ENCODE results near the gene CDC42EP4. TPM values are rescaled to one million over a fixed set of nuclear protein-coding genes. Genes with fewer than 3 reads are reported as not detected.

Gene CDC42EP4
- total and polyA plus RNA-seq, 9 of the 15 experiments (the other 6 are each of a cell fraction or from before 2014, with no cell fraction given), result 0.65 to 20.8 (median 12.3) TPM

DNA sequence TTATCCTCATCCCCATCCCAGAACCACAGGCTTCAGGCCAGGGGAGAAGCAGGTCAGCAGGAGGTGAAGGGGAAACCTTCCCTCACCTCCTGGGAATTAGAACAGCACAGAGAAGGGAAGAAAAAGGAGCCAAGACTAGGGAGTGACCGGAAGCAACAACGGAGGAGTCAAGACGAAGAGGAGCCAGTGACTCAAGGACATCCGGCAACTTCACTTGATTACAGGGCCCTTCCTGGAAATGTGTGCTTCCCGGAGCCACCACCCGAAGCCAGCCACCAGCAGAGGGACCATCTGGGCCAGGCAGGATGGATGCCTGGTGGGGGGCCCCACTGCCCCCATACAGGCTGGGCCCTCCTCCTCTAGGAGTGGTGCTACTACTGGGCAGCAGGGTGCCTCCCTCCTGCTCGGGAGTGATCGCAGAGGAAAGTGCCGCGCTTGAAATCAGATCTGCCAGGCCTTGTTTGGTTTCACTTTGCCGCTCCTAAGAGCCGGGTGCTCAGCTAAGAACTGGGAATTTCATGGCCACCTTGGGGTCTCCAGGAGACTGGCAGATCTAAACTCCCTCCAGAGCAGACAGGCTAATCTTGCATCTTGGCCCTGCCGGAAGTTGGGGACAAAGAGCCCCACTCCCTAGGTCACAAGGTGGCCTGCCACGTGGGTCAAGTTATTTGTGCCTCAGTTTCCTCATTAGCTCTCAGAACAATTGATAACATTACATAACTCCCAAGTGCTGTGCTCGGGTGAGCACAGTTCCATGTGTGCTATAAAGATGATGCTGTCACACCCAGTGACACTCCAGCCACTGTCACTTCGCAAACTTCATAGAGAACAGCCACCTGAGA lies 6.6 kb downstream of the CDC42EP4 start (continued):
- no peak for TF ChIP-seq MCM5 (IDR thresholded peaks at IDR 0.05; ENCODE audit: low read depth)
- TF ChIP-seq NFIC (IDR thresholded peaks at IDR 0.05), result peak; percentile 44
- TF ChIP-seq SUPT5H (IDR thresholded peaks at IDR 0.05), result 0 out of 2 replicates have a peak, but pooled peaks have one; percentile 35
- TF ChIP-seq MAZ (CRISPR knock-in tag; conservative IDR thresholded peaks at IDR 0.05 in 1 of 2, IDR thresholded peaks at IDR 0.05 in 1 of 2), result peak; percentile 65 to 73
- no peak for TF ChIP-seq SAFB (IDR thresholded peaks at IDR 0.05; ENCODE audit: borderline replicate concordance, low read depth, low read length)
- TF ChIP-seq, protein P1, sequence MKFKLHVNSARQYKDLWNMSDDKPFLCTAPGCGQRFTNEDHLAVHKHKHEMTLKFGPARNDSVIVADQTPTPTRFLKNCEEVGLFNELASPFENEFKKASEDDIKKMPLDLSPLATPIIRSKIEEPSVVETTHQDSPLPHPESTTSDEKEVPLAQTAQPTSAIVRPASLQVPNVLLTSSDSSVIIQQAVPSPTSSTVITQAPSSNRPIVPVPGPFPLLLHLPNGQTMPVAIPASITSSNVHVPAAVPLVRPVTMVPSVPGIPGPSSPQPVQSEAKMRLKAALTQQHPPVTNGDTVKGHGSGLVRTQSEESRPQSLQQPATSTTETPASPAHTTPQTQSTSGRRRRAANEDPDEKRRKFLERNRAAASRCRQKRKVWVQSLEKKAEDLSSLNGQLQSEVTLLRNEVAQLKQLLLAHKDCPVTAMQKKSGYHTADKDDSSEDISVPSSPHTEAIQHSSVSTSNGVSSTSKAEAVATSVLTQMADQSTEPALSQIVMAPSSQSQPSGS (CRISPR knock-in tag; IDR thresholded peaks at IDR 0.05), result no peak
- TF ChIP-seq ZNF165 (CRISPR knock-in tag; IDR thresholded peaks at IDR 0.05; ENCODE audit: borderline replicate concordance), result no peak
- TF ChIP-seq HOXB6 (CRISPR knock-in tag; IDR thresholded peaks at IDR 0.05; ENCODE audit: borderline replicate concordance), result no peak
- TF ChIP-seq, protein P2, sequence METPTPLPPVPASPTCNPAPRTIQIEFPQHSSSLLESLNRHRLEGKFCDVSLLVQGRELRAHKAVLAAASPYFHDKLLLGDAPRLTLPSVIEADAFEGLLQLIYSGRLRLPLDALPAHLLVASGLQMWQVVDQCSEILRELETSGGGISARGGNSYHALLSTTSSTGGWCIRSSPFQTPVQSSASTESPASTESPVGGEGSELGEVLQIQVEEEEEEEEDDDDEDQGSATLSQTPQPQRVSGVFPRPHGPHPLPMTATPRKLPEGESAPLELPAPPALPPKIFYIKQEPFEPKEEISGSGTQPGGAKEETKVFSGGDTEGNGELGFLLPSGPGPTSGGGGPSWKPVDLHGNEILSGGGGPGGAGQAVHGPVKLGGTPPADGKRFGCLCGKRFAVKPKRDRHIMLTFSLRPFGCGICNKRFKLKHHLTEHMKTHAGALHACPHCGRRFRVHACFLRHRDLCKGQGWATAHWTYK (CRISPR knock-in tag; IDR thresholded peaks at IDR 0.05), result 0 out of 2 replicates have a peak, but pooled peaks have one; percentile 65
- no peak for TF ChIP-seq FOXM1 (IDR thresholded peaks at IDR 0.05; ENCODE audit: low read depth)
- TF ChIP-seq FOXM1 (CRISPR knock-in tag; IDR thresholded peaks at IDR 0.05; ENCODE audit: low read depth), result no peak
- peak; percentile 66 for TF ChIP-seq EP400 (IDR thresholded peaks at IDR 0.05)
